ENCODE measurements around the gene NT5DC1. TPM values are rescaled to one million over a fixed set of nuclear protein-coding genes. Genes with fewer than 3 reads are reported as not detected.

Gene NT5DC1
- total and polyA plus RNA-seq, 2 experiments from 2014 or later: 27.0 to 29.8 TPM

DNA sequence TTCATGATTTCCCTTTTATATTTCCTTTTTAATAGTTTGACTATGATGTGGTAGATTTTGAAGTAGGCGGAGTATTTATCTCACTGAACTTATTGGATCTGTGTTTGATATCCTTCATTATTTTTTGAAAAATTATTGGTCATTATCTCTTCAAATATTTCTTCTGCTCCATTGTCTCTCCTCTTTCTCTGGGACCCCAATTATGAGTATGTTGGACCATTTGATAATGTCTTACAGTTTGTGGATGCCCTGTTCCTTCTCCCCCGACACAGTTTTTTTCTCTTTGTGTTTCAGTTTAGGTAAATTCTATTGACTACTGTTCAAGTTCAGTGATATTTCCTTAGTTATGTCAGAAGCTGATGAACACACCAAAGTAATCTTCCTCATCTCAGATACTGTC is 74.7 kb downstream of the NT5DC1 start:
- H3K9me3 Mint-ChIP-seq: peaks cover 9% of the 10 kb centered on the region; the same call in 2 of the 3 replicates
- H3K4me1 Mint-ChIP-seq: peaks cover 8% of the 10 kb centered on the region; the same call in 2 of the 3 replicates
- H3K4me3 ChIP-seq: no peak overlapping the region
- H3K27me3 ChIP-seq (ENCODE audit: insufficient read depth): no peaks in the 10 kb centered on the region
- H3K36me3 ChIP-seq (ENCODE audit: insufficient read depth): no peaks in the 10 kb centered on the region
- no peaks in the 10 kb centered on the region for H3K27me3 Mint-ChIP-seq (ENCODE audit: insufficient read depth, low read depth, poor library complexity)
- H2AFZ ChIP-seq: no peak overlapping the region
- H3K36me3 Mint-ChIP-seq (ENCODE audit: low read depth): peaks cover 16% of the 10 kb centered on the region; the same call in 2 of the 3 replicates
- TF ChIP-seq NANOG (IDR thresholded peaks at IDR 0.05; ENCODE audit: borderline replicate concordance) (no peak), EZH2 (IDR thresholded peaks at IDR 0.05; ENCODE audit: low read depth, unreplicated experiment) (no peak), EZH2phosphoT487 (IDR thresholded peaks at IDR 0.05; ENCODE audit: unreplicated experiment) (no peak), ZNF114 (CRISPR knock-in tag; IDR thresholded peaks at IDR 0.05) (no peak), POLR2AphosphoS5 (IDR thresholded peaks at IDR 0.05; ENCODE audit: low read depth) (no peak), JUNB (IDR thresholded peaks at IDR 0.05; ENCODE audit: unreplicated experiment) (no peak)
- TF ChIP-seq, protein P1, sequence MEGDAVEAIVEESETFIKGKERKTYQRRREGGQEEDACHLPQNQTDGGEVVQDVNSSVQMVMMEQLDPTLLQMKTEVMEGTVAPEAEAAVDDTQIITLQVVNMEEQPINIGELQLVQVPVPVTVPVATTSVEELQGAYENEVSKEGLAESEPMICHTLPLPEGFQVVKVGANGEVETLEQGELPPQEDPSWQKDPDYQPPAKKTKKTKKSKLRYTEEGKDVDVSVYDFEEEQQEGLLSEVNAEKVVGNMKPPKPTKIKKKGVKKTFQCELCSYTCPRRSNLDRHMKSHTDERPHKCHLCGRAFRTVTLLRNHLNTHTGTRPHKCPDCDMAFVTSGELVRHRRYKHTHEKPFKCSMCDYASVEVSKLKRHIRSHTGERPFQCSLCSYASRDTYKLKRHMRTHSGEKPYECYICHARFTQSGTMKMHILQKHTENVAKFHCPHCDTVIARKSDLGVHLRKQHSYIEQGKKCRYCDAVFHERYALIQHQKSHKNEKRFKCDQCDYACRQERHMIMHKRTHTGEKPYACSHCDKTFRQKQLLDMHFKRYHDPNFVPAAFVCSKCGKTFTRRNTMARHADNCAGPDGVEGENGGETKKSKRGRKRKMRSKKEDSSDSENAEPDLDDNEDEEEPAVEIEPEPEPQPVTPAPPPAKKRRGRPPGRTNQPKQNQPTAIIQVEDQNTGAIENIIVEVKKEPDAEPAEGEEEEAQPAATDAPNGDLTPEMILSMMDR (conservative IDR thresholded peaks at IDR 0.05; ENCODE audit: low read depth in 2 of 2): no peak
- no peak overlapping the region for H3K27ac Mint-ChIP-seq
- no peaks in the 10 kb centered on the region for H4K20me1 ChIP-seq (replicated peaks; ENCODE audit: insufficient read depth)
- no peaks in the 10 kb centered on the region for H3K9me2 ChIP-seq (ENCODE audit: insufficient read depth)
- no peaks in the 10 kb centered on the region for H3K79me2 ChIP-seq (replicated peaks; ENCODE audit: insufficient read depth)
- H3K4me2 ChIP-seq: no peak overlapping the region
- H3K4me1 ChIP-seq (ENCODE audit: insufficient read depth): 0 out of 2 replicates have a peak, but pooled peaks cover 6% of the 10 kb centered on the region
- H3F3A ChIP-seq (replicated peaks; ENCODE audit: low read depth): no peaks in the 10 kb centered on the region
- H3K4me3 Mint-ChIP-seq: no peak overlapping the region
- no peak for DNase-seq (ENCODE audit: low spot score)
- no peak for ATAC-seq
- no peak overlapping the region for H3K27ac ChIP-seq (ENCODE audit: low read depth)

DNA sequence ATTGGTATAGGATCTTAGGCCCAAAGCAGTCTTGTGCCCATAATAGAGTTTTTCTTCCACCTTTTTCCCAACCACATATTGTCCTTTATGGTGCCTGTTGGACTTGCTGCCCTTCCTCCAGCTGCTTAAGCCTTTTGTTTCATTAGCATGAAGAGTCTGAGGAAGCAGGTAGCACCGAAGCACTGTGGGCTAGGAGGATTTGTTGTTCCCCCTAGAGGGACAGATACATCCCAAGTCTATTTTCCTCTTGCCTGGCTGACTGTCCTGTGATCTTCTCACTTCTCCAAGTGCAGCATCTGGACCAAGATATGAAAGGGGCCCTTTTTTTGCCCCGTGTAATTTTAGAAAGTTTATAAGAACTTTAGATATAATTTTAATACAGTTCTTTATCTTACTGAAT is 75.9 kb downstream of the NT5DC1 start:
- Histone ChIP-seq H3K4me3 (no peak overlapping the region), H3K4me1 (ENCODE audit: insufficient read depth) (0 out of 2 replicates have a peak, but pooled peaks cover 6% of the 10 kb centered on the region), H3K36me3 (ENCODE audit: insufficient read depth) (no peaks in the 10 kb centered on the region), H3K9me2 (ENCODE audit: insufficient read depth) (no peaks in the 10 kb centered on the region), H3F3A (replicated peaks; ENCODE audit: low read depth) (no peaks in the 10 kb centered on the region), H4K20me1 (replicated peaks; ENCODE audit: insufficient read depth) (no peaks in the 10 kb centered on the region), H3K79me2 (replicated peaks; ENCODE audit: insufficient read depth) (no peaks in the 10 kb centered on the region), H3K27ac (ENCODE audit: low read depth) (no peak overlapping the region), H3K4me2 (no peak overlapping the region), H2AFZ (no peak overlapping the region), H3K27me3 (ENCODE audit: insufficient read depth) (no peaks in the 10 kb centered on the region)
- H3K27me3 Mint-ChIP-seq (ENCODE audit: insufficient read depth, low read depth, poor library complexity): no peaks in the 10 kb centered on the region
- peak; percentile 23 for DNase-seq (ENCODE audit: low spot score)
- peak; percentile 89 for ATAC-seq
- peaks cover 8% of the 10 kb centered on the region; the same call in 2 of the 3 replicates for H3K4me1 Mint-ChIP-seq
- H3K27ac Mint-ChIP-seq: no peak overlapping the region
- no peak overlapping the region for H3K4me3 Mint-ChIP-seq
- H3K36me3 Mint-ChIP-seq (ENCODE audit: low read depth): peaks cover 16% of the 10 kb centered on the region; the same call in 2 of the 3 replicates
- H3K9me3 Mint-ChIP-seq: peaks cover 9% of the 10 kb centered on the region; the same call in 2 of the 3 replicates
- TF ChIP-seq STAT1 (IDR thresholded peaks at IDR 0.05; ENCODE audit: unreplicated experiment) (no peak), CREB1 (CRISPR knock-in tag; IDR thresholded peaks at IDR 0.05; ENCODE audit: low read depth) (no peak), EZH2phosphoT487 (IDR thresholded peaks at IDR 0.05; ENCODE audit: unreplicated experiment) (no peak), JUNB (IDR thresholded peaks at IDR 0.05; ENCODE audit: unreplicated experiment) (no peak), ZNF114 (CRISPR knock-in tag; IDR thresholded peaks at IDR 0.05) (no peak), NANOG (IDR thresholded peaks at IDR 0.05; ENCODE audit: borderline replicate concordance) (no peak)
- TF ChIP-seq, protein P2, sequence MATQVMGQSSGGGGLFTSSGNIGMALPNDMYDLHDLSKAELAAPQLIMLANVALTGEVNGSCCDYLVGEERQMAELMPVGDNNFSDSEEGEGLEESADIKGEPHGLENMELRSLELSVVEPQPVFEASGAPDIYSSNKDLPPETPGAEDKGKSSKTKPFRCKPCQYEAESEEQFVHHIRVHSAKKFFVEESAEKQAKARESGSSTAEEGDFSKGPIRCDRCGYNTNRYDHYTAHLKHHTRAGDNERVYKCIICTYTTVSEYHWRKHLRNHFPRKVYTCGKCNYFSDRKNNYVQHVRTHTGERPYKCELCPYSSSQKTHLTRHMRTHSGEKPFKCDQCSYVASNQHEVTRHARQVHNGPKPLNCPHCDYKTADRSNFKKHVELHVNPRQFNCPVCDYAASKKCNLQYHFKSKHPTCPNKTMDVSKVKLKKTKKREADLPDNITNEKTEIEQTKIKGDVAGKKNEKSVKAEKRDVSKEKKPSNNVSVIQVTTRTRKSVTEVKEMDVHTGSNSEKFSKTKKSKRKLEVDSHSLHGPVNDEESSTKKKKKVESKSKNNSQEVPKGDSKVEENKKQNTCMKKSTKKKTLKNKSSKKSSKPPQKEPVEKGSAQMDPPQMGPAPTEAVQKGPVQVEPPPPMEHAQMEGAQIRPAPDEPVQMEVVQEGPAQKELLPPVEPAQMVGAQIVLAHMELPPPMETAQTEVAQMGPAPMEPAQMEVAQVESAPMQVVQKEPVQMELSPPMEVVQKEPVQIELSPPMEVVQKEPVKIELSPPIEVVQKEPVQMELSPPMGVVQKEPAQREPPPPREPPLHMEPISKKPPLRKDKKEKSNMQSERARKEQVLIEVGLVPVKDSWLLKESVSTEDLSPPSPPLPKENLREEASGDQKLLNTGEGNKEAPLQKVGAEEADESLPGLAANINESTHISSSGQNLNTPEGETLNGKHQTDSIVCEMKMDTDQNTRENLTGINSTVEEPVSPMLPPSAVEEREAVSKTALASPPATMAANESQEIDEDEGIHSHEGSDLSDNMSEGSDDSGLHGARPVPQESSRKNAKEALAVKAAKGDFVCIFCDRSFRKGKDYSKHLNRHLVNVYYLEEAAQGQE (IDR thresholded peaks at IDR 0.05; ENCODE audit: unreplicated experiment): no peak

All from GM23338 (cell line).